SJSA1 (cell line): ENCODE data around the gene KCNMB4. TPM values are rescaled to one million over a fixed set of nuclear protein-coding genes. Genes with fewer than 3 reads are reported as not detected.
"Not testable (repeated sequence)": the region's sequence is repeated elsewhere in the genome, so short reads cannot be mapped to it uniquely, and the experiment has no call there.

Source experiments
- DNase-seq, 2 experiments: peaks; one replicate each; pipeline ENCODE4 v3.0.0-alpha.2; 2015 to 2020; ENCODE audit warnings: low spot score in 2 of 2, low read depth in 1 of 2
- H3K27ac ChIP-seq: fragments of 250-450 bp; sonication (Bioruptor Pico); 2 replicates; pipeline ENCODE4 v1.5.1; 2020; ENCODE audit warnings: mild to moderate bottlenecking, moderate library complexity
- H3K27me3 ChIP-seq: fragments of 250-450 bp; sonication (Bioruptor Pico); replicated peaks from 2 replicates; pipeline ENCODE4 v1.5.1; 2020; ENCODE audit warnings: mild to moderate bottlenecking, moderate library complexity
- H3K36me3 ChIP-seq: fragments of 250-450 bp; sonication (Bioruptor Pico); 2 replicates; pipeline ENCODE4 v1.5.1; 2020; ENCODE audit warnings: mild to moderate bottlenecking
- H3K4me1 ChIP-seq: fragments of 250-450 bp; sonication (Bioruptor Pico); replicated peaks from 2 replicates; pipeline ENCODE4 v1.6.1; 2021; ENCODE audit warnings: mild to moderate bottlenecking
- H3K4me3 ChIP-seq: fragments of 250-450 bp; sonication (Bioruptor Pico); 2 replicates; pipeline ENCODE4 v1.5.1; 2020; ENCODE audit warnings: mild to moderate bottlenecking
- H3K9me3 ChIP-seq: fragments of 250-450 bp; sonication (Bioruptor Pico); replicated peaks from 2 replicates; pipeline ENCODE4 v1.5.1; 2020; ENCODE audit warnings: mild to moderate bottlenecking
- total RNA-seq: library from RNA; depleted of rRNA; stranded (reverse); fragments of >200 nt; shearing (Covaris generic); gene quantifications from 2 replicates; pipeline ENCODE4 v1.2.3, GENCODE V29; 2014

KCNMB4 gene
- total RNA-seq, 1 experiment from 2014 or later: 0.21 TPM

- H3K9me3 ChIP-seq, DNase-seq, H3K4me3 ChIP-seq, H3K27me3 ChIP-seq, H3K36me3 ChIP-seq, H3K4me1 ChIP-seq, H3K27ac ChIP-seq: not testable (repeated sequence)
These were observed 26.5 kb downstream of the KCNMB4 start for GRCh38 chr12:70392631-70393030.

GRCh38 chr12:70393787-70394499 is 27.9 kb downstream of the KCNMB4 start:
- Histone ChIP-seq H3K4me3 (no peak overlapping the region), H3K27ac (no peak overlapping the region), H3K27me3 (no peaks in the 10 kb centered on the region), H3K4me1 (no peaks in the 10 kb centered on the region), H3K9me3 (no peaks in the 10 kb centered on the region), H3K36me3 (no peaks in the 10 kb centered on the region)
- DNase-seq: peak in 1 of 2 experiments; percentile 25

DNA sequence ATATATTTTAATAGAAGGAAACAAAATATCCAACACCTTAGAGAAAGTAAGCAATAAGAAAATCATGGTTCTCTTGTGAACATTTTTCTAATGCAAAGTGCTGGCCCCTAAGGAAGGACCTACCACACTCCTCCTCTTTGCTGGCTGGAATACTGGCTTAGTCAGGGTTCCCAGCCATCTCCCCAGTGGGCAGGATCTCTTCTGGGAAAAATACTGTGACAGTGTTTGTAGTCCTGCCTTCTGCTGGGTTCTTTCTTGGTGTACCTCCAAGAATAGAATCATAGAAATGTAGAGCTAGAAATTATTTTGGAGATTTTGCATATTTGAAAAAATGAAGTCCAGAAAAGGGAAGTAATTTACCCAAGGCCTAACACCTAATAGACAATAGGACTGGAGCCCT is 31.9 kb downstream of the KCNMB4 start:
- H3K36me3 ChIP-seq: no peaks in the 10 kb centered on the region
- no peaks in the 10 kb centered on the region for H3K9me3 ChIP-seq
- H3K27me3 ChIP-seq: no peaks in the 10 kb centered on the region
- DNase-seq: no peak
- no peak overlapping the region for H3K27ac ChIP-seq
- no peak overlapping the region for H3K4me3 ChIP-seq
- H3K4me1 ChIP-seq: no peaks in the 10 kb centered on the region

- no peaks in the 10 kb centered on the region for H3K9me3 ChIP-seq
- DNase-seq: no peak
- no peaks in the 10 kb centered on the region for H3K27me3 ChIP-seq
- H3K4me1 ChIP-seq: no peaks in the 10 kb centered on the region
- no peak overlapping the region for H3K4me3 ChIP-seq
- no peaks in the 10 kb centered on the region for H3K36me3 ChIP-seq
- H3K27ac ChIP-seq: no peak overlapping the region
These were observed 32.8 kb downstream of the KCNMB4 start for GRCh38 chr12:70398862-70399261.

DNA sequence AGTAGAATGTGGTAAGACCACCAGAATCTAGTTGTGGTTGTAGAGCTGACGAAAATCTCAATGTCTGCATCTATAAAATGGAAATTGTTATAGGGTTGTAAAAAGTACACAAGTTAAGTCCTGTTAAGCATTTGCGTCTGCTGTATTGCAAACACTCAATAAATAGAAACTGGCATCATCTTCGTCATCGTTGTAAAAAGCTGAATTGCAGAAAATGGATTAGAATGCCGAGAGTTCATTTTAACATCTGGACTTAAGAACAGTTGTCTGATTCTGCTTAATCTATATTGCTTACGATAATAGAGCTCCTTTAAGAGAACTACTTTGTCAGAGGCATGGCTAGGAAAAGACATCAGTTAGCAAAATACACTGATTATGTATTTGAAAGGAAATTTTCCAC is 33.2 kb downstream of the KCNMB4 start:
- DNase-seq: no peak
- no peaks in the 10 kb centered on the region for H3K4me1 ChIP-seq
- H3K4me3 ChIP-seq: no peak overlapping the region
- H3K36me3 ChIP-seq: no peaks in the 10 kb centered on the region
- no peaks in the 10 kb centered on the region for H3K9me3 ChIP-seq
- H3K27ac ChIP-seq: no peak overlapping the region
- no peaks in the 10 kb centered on the region for H3K27me3 ChIP-seq

- no peaks in the 10 kb centered on the region for H3K36me3 ChIP-seq
- H3K27ac ChIP-seq: no peak overlapping the region
- DNase-seq: no peak
- H3K4me1 ChIP-seq: no peaks in the 10 kb centered on the region
- H3K27me3 ChIP-seq: no peaks in the 10 kb centered on the region
- no peak overlapping the region for H3K4me3 ChIP-seq
- no peaks in the 10 kb centered on the region for H3K9me3 ChIP-seq
These were observed 34.0 kb downstream of the KCNMB4 start for GRCh38 chr12:70400124-70400523.

DNA sequence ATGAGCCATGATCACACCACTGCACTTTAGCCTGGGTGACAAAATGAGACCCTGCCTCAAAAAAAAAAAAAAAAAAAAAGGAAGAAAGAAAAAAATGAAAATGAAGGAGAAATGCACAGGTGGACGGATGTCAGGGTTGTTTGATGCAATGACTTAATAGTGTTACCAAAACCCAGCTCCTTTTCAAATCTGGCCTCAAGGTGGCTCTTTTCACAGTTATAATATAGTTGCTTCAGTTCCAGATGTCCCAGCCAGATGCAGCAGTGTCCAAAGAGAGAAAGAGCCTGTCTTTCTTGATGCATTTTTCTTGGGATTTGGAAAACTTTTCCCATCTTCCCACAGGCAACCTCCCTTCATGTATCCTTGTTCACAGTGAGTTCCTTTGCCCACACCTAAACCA is 36.5 kb downstream of the KCNMB4 start:
- no peaks in the 10 kb centered on the region for H3K9me3 ChIP-seq
- no peaks in the 10 kb centered on the region for H3K27me3 ChIP-seq
- no peak overlapping the region for H3K4me3 ChIP-seq
- no peaks in the 10 kb centered on the region for H3K36me3 ChIP-seq
- no peak overlapping the region for H3K27ac ChIP-seq
- no peak for DNase-seq
- H3K4me1 ChIP-seq: no peaks in the 10 kb centered on the region

GRCh38 chr12:70403826-70404225 is 37.7 kb downstream of the KCNMB4 start:
- Histone ChIP-seq H3K27ac (no peak overlapping the region), H3K4me3 (no peak overlapping the region), H3K4me1 (no peaks in the 10 kb centered on the region), H3K36me3 (no peaks in the 10 kb centered on the region), H3K9me3 (no peaks in the 10 kb centered on the region), H3K27me3 (no peaks in the 10 kb centered on the region)
- DNase-seq: no peak

- no peak for DNase-seq
- Histone ChIP-seq H3K27me3 (no peaks in the 10 kb centered on the region), H3K4me3 (no peak overlapping the region)
These were observed 42.1 kb downstream of the KCNMB4 start for GRCh38 chr12:70408004-70408790.

GRCh38 chr12:70415987-70416386 is 49.9 kb downstream of the KCNMB4 start:
- H3K9me3 ChIP-seq: no peaks in the 10 kb centered on the region

More at GRCh38 chr12:70408004-70408790, 42.1 kb downstream of the KCNMB4 start:
- Histone ChIP-seq H3K27ac (no peak overlapping the region), H3K9me3 (no peaks in the 10 kb centered on the region), H3K36me3 (no peaks in the 10 kb centered on the region), H3K4me1 (no peaks in the 10 kb centered on the region)

GRCh38 chr12:70417121-70417520 is 51.0 kb downstream of the KCNMB4 start:
- DNase-seq: no peak
- H3K27ac ChIP-seq: no peak overlapping the region
- no peaks in the 10 kb centered on the region for H3K9me3 ChIP-seq
- no peaks in the 10 kb centered on the region for H3K4me1 ChIP-seq
- H3K36me3 ChIP-seq: no peaks in the 10 kb centered on the region
- H3K4me3 ChIP-seq: no peak overlapping the region
- H3K27me3 ChIP-seq: no peaks in the 10 kb centered on the region; the same call in 1 of the 2 replicates

More at GRCh38 chr12:70415987-70416386, 49.9 kb downstream of the KCNMB4 start:
- Histone ChIP-seq H3K4me1 (no peaks in the 10 kb centered on the region), H3K4me3 (no peak overlapping the region), H3K27me3 (no peaks in the 10 kb centered on the region; the same call in 1 of the 2 replicates), H3K36me3 (no peaks in the 10 kb centered on the region), H3K27ac (no peak overlapping the region)
- DNase-seq: no peak

GRCh38 chr12:70418101-70418500 is 52.0 kb downstream of the KCNMB4 start:
- no peak for DNase-seq
- no peaks in the 10 kb centered on the region for H3K36me3 ChIP-seq
- H3K27me3 ChIP-seq: no peaks in the 10 kb centered on the region; the same call in 1 of the 2 replicates
- no peaks in the 10 kb centered on the region for H3K4me1 ChIP-seq
- H3K9me3 ChIP-seq: no peaks in the 10 kb centered on the region
- no peak overlapping the region for H3K4me3 ChIP-seq
- no peak overlapping the region for H3K27ac ChIP-seq

- Histone ChIP-seq H3K9me3 (no peaks in the 10 kb centered on the region), H3K36me3 (no peaks in the 10 kb centered on the region), H3K4me3 (no peak overlapping the region), H3K27me3 (no peaks in the 10 kb centered on the region; the same call in 1 of the 2 replicates), H3K4me1 (no peaks in the 10 kb centered on the region), H3K27ac (no peak overlapping the region)
- DNase-seq: no peak
These were observed 56.5 kb downstream of the KCNMB4 start for GRCh38 chr12:70422631-70423030.

- H3K27ac ChIP-seq: no peak overlapping the region
- no peaks in the 10 kb centered on the region for H3K9me3 ChIP-seq
- H3K4me1 ChIP-seq: no peaks in the 10 kb centered on the region
- H3K27me3 ChIP-seq: no peaks in the 10 kb centered on the region
- no peak for DNase-seq
- H3K4me3 ChIP-seq: no peak overlapping the region
- H3K36me3 ChIP-seq: no peaks in the 10 kb centered on the region
These were observed 60.5 kb downstream of the KCNMB4 start for GRCh38 chr12:70426620-70427019.
